Hepatocyte (in vitro differentiated cells): ENCODE results near the gene NHS.

ENCODE experiments used
- EZH2 ChIP-seq: fragments of 200-600 bp; sonication (generic); IDR thresholded peaks from 2 replicates; pipeline ENCODE4 v1.6.1; 2016; ENCODE audit warnings: antibody characterized with exemption, mild to moderate bottlenecking, borderline replicate concordance
- EZH2phosphoT487 ChIP-seq: fragments of 200-600 bp; sonication (generic); IDR thresholded peaks from one replicate; pipeline ENCODE4 v1.6.1; 2018; ENCODE audit warnings: antibody characterized with exemption, mild to moderate bottlenecking, low read depth, moderate library complexity; ENCODE audit not compliant: unreplicated experiment, severe bottlenecking
- TF ChIP-seq, protein P1 (sequence below): fragments of 200-600 bp; sonication (generic); IDR thresholded peaks from 2 replicates; pipeline ENCODE4 v1.5.1; 2016; ENCODE audit warnings: antibody characterized with exemption, mild to moderate bottlenecking; ENCODE audit not compliant: poor library complexity

DNA sequence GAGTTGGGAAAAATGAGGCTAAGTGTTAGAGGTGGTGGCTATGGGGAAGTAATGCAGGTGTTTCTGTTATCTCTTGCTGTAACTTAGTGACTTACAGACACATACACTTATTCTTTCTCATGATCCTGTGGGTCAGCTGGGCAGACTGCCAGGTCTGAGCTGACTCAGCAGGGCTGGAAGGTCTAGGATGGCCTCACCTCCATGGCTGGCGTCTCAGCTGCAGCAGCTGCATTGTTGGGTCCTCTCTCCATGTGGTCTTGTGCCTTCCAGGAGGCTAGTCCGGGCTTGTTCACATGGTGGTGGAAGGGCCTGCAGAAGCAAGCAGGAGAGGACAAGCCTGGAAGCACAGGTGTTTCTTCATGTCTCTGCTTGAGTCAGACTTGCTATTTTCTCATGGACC is 172.7 kb downstream of the NHS start:
- TF ChIP-seq EZH2 (no peak), EZH2phosphoT487 (no peak)
- TF ChIP-seq, protein P1, sequence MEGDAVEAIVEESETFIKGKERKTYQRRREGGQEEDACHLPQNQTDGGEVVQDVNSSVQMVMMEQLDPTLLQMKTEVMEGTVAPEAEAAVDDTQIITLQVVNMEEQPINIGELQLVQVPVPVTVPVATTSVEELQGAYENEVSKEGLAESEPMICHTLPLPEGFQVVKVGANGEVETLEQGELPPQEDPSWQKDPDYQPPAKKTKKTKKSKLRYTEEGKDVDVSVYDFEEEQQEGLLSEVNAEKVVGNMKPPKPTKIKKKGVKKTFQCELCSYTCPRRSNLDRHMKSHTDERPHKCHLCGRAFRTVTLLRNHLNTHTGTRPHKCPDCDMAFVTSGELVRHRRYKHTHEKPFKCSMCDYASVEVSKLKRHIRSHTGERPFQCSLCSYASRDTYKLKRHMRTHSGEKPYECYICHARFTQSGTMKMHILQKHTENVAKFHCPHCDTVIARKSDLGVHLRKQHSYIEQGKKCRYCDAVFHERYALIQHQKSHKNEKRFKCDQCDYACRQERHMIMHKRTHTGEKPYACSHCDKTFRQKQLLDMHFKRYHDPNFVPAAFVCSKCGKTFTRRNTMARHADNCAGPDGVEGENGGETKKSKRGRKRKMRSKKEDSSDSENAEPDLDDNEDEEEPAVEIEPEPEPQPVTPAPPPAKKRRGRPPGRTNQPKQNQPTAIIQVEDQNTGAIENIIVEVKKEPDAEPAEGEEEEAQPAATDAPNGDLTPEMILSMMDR: no peak
